Measurements from ENCODE around the gene RHOD.
A peak's percentile ranks its signal among the peaks of the same experiment; 100 is the strongest.

Gene RHOD

DNA sequence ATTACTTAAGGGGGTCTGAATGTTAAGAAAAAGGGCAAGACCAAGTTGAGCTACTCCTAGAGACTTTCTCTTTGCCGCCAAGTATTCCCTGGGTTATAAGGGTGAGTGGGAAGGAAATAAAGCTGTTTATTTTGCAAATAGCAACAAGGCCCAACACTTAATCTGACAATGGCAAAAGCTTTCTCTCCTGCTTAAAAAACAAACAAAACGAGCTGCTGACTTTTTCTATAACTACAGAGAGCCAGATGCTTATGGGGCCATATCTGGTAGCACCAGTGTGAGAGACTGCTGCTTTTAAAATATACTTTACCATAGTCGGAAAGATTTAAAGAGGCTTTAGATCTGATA, 60.1 kb downstream of the RHOD start:
- TF ChIP-seq CTCF (IDR thresholded peaks at IDR 0.05; ENCODE audit: extremely low read depth, insufficient read depth, missing control alignments): no peak
- in situ Hi-C loops (cut with MboI; ENCODE audit: low pct_unique_long_range_greater_than_20kb, low sequenced_read_pairs, unreplicated experiment): no loop called here
- DNase-seq (ENCODE audit: low spot score): no peak

DNA sequence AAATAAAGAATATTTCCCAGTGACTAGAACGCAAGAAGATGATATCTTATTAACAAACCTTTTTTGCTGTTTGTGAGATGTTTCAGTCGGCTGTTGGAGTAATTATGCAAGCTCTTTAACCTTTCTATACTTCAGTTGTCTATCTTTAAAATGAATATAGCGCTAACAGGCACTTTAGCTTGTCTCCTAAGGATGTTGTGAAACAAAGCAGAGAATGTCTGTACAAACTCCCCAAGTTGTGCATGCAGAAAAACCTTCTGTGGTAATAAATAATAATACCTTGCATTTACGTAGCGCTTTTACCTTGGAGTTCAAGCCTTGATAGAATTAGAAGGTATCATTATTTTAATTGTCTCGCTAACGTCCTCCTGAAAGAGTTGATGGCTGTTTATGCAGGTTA, 60.5 kb downstream of the RHOD start:
- no peak for TF ChIP-seq CTCF (IDR thresholded peaks at IDR 0.05; ENCODE audit: extremely low read depth, insufficient read depth, missing control alignments)
- no peak for DNase-seq (ENCODE audit: low spot score)
- in situ Hi-C loops (cut with MboI; ENCODE audit: low pct_unique_long_range_greater_than_20kb, low sequenced_read_pairs, unreplicated experiment): no loop called here

DNA sequence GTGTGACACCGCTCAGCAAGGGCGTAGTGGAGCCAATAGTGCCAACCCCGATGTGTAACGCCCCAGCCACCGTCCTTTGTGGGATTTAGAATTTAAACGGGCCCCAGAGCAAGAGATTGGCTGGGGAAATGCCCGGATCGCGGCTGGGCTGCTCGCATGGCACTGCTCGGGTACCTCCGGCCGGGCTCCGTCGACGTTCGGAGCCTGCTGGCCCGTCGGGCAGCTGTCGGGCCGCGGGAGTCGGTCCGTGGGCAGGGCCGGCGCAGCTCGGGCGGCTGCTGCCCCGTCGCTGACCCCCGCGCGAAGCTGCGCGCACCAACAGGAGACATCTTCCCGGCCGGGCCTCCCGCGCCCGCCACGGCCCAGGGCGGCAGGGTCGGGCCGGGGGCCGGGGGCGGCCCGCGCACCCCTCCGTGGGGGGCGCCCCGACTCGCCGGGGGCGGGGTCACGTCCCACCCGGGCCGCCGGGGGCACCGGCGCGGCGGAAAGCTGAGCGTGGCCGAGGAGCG, 61.1 kb downstream of the RHOD start:
- no peak for TF ChIP-seq CTCF (IDR thresholded peaks at IDR 0.05; ENCODE audit: extremely low read depth, insufficient read depth, missing control alignments)
- in situ Hi-C loops (cut with MboI; ENCODE audit: low pct_unique_long_range_greater_than_20kb, low sequenced_read_pairs, unreplicated experiment): no loop called here
- no peak for DNase-seq (ENCODE audit: low spot score)

GRCh38 chr11:67118181-67118766, 61.6 kb downstream of the RHOD start:
- peak; percentile 73 for DNase-seq (ENCODE audit: low spot score)
- no peak for TF ChIP-seq CTCF (IDR thresholded peaks at IDR 0.05; ENCODE audit: extremely low read depth, insufficient read depth, missing control alignments)
- in situ Hi-C loops (cut with MboI; ENCODE audit: low pct_unique_long_range_greater_than_20kb, low sequenced_read_pairs, unreplicated experiment): no loop called here

DNA sequence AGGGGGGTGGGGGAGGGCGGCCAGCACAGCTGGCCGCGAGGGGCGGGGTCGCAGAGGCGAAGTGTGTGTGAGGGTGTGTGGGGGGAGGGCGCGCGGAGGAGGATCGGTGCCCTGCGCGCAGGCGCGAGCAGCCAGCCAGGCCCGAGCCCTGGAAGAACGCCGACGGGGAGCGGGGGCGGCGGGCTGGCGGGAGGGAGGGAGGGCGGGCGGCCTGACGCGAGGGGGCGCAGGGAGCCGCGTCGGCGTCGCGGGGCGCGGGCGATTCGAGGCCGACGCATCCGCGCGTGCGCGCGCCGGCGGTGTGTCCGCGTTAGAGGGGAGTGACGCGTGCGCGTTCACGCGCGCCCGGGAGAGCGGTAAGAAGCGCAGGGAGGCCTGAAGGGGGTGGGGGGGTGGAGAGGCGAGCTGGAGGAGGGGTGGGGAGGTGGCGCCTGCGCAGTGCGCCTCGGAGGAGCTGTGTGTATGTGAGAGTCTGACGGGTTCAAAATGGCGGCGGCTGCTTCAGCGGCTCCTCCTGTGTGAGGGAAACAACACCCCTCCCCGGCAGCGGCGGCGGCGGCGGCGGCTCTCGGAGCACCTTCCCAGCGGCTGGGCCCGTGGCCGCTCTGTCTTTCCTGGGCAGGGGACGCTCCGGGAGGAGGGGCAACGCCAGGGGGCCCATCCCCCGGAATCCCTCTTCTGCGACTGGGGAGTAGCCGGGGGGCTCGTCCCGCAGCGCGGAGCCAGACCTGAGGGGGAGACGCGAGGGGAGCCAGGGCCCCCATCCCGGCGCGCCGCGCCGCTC, 62.3 kb downstream of the RHOD start, which contains the start of gene KDM2A:
TSS of gene KDM2A (plus strand) at position 463 of the 784 bp plus-strand sequence. CDS start 2,054 bp downstream, outside the sequence.
- TF ChIP-seq CTCF (IDR thresholded peaks at IDR 0.05; ENCODE audit: extremely low read depth, insufficient read depth, missing control alignments): peak; percentile 22
- peak; percentile 100 for DNase-seq (ENCODE audit: low spot score)
- in situ Hi-C loops (cut with MboI; ENCODE audit: low pct_unique_long_range_greater_than_20kb, low sequenced_read_pairs, unreplicated experiment): no loop called here

DNA sequence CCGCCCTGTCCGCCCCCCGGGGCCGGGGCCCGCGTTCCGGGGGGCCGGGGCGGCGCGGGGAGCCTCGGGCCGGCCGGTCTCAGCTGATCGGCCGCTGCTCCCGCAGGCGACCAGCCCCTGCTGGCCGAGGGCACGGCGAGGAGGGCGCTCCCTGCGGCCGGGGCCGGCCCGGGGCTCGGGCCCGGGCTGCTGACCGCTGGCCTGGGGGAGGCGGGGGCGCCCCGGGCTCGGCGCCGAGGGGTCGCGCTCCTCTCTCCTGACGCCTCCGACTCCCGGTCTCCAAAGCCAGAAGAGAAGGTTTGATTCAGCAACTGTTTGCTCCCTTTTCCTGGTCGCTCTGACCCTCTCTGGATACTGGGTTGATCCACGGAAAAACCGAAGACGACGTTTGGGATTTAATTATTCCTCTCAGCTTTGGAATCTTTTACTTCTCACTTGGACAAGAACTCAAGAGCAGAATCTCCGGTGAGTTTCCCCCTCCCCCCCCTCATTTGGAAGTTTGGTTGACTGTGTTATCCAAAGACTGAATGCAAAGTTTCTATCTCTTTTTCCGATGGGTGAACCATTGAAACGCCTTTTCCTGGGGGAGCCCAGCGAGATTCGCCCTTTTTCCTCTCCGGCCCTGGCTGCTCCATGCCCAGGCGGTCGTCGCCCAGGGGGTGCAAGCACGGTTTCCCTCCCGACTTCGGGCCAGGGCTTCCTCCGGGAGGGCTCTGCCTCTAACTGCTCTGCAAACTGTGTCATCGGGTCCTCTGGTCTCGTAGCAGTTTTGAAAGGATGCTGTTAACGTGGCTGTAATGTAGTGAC, 63.1 kb downstream of the RHOD start:
- in situ Hi-C loops (cut with MboI; ENCODE audit: low pct_unique_long_range_greater_than_20kb, low sequenced_read_pairs, unreplicated experiment): no loop called here
- no peak for TF ChIP-seq CTCF (IDR thresholded peaks at IDR 0.05; ENCODE audit: extremely low read depth, insufficient read depth, missing control alignments)
- peak; percentile 56 for DNase-seq (ENCODE audit: low spot score)
